Renal pelvis (tissue), 4 donors: ENCODE results near the gene ACTL9. TPM values are rescaled to one million over a fixed set of nuclear protein-coding genes. Genes with fewer than 3 reads are reported as not detected.

Experiments
- DNase-seq: peaks from one replicate; pipeline ENCODE4 v3.0.0-alpha.2; 2013
- polyA plus RNA-seq, 3 donors: library from polyadenylated mRNA; unstranded; fragments of 120-200 nt; gene quantifications; one replicate each; pipeline ENCODE4 v1.2.1, GENCODE V29; 2013; ENCODE audit not compliant: insufficient read length in 3 of 3

The ACTL9 gene
- polyA plus RNA-seq, 3 donors: not detected

DNA sequence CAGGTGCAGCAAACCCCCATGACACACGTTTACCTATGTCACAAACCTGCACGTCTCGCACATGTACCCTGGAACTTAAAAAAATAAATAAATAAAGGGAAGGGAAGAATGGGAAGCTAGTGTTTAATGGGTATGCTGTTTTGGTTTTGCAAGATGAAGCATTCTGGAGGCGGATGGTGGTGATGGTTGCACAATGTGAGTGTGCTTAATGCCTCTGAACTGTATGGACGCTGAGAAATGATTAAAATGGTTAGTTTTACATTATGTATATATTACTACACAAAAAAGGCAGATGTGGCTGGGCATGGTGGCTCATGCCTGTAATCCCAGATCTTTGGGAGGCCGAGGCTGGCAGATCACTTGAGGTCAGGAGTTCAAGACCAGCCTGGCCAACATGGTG, 50.4 kb downstream of the ACTL9 start:
- DNase-seq: no peak

Other genes with a start within 250 kb of the ACTL9 start
- gene PRAM1, start 196.2 kb downstream of the ACTL9 start, polyA plus RNA-seq: 1 to 10 TPM; 1.0 to 3.1 (median 2.7) TPM
- 10 to 100 TPM; 25.4 to 28.6 (median 26.9) TPM for gene ZNF414, start 184.6 kb downstream of the ACTL9 start, polyA plus RNA-seq
- gene MYO1F, start 121.4 kb downstream of the ACTL9 start, polyA plus RNA-seq: 10 to 100 TPM in 2 of 3 donors, 1 to 10 TPM in 1; 5.7 to 12.7 (median 12.0) TPM
- 10 to 100 TPM; 38.5 to 53.8 (median 39.1) TPM for gene ADAMTS10, start 88.1 kb downstream of the ACTL9 start, polyA plus RNA-seq
- gene NFILZ, start 68.2 kb downstream of the ACTL9 start, polyA plus RNA-seq: not detected
- gene OR2Z1, start 22.8 kb upstream of the ACTL9 start, polyA plus RNA-seq: not detected
- gene ZNF558, start 133.5 kb upstream of the ACTL9 start, polyA plus RNA-seq: 10 to 100 TPM; 39.4 to 48.3 (median 46.9) TPM
- gene MBD3L1, start 133.6 kb upstream of the ACTL9 start, polyA plus RNA-seq: not detected